BJ (cell line): ENCODE measurements around the gene POGZ. TPM values are rescaled to one million over a fixed set of nuclear protein-coding genes. Genes with fewer than 3 reads are reported as not detected.
"Not testable (repeated sequence)": the region's sequence is repeated elsewhere in the genome, so short reads cannot be mapped to it uniquely, and the experiment has no call there.

Source experiments
- CTCF ChIA-PET: fragments of 350-600 bp; formaldehyde crosslinking; extraction: SDS; loops from one replicate; lab custom pipeline; 2021; ENCODE audit warnings: antibody characterized with exemption, inconsistent platforms; lab: Yijun Ruan, JAX
- POLR2A ChIA-PET: fragments of 300-600 bp; sonication (Branson Sonifier 250); formaldehyde crosslinking; extraction: SDS; loops from one replicate; lab custom pipeline; 2021; ENCODE audit warnings: antibody characterized with exemption; lab: Charles Lee
- DNase-seq: peaks from one replicate; pipeline ENCODE4 v3.0.0-alpha.2; 2011; ENCODE audit warnings: low read depth
- H3K27me3 ChIP-seq: 2 replicates; pipeline ENCODE4 v1.6.0; 2011; ENCODE audit warnings: low read length; ENCODE audit not compliant: control insufficient read depth, insufficient read depth
- H3K36me3 ChIP-seq: 2 replicates; pipeline ENCODE4 v1.5.1; 2011; ENCODE audit warnings: low read length; ENCODE audit not compliant: control insufficient read depth, insufficient read depth
- H3K4me3 ChIP-seq: 2 replicates; pipeline ENCODE4 v1.5.1; 2011; ENCODE audit warnings: low read depth, mild to moderate bottlenecking, control low read depth, low read length
- CTCF ChIP-seq: IDR thresholded peaks from 2 replicates; pipeline ENCODE4 v1.5.1; 2011; ENCODE audit warnings: low read depth, mild to moderate bottlenecking, control low read depth, inconsistent platforms, low read length, moderate library complexity; ENCODE audit not compliant: insufficient read depth
- polyA plus RNA-seq: library from polyadenylated mRNA; depleted of rRNA; stranded (reverse); fragments of >200 nt; gene quantifications from 2 replicates; pipeline ENCODE4 v1.2.3, GENCODE V29; 2011

Gene POGZ
- polyA plus RNA-seq, 1 experiment = 37.1 TPM

- ChIA-PET CTCF (no interaction called here), POLR2A (no interaction called here)
- Histone ChIP-seq H3K27me3 (peaks cover 1% of the 10 kb centered on the region; the same call in 1 of the 2 replicates), H3K4me3 (no peak overlapping the region), H3K36me3 (no peaks in the 10 kb centered on the region)
- TF ChIP-seq CTCF = no peak
- no peak for DNase-seq
Measured at GRCh38 chr1:151393583-151393982, 65.7 kb downstream of the POGZ start.

GRCh38 chr1:151391079-151391563 lies 68.2 kb downstream of the POGZ start:
- DNase-seq = no peak
- ChIA-PET CTCF (interaction anchor here (0.7 kb wide), 1 partner anchor 68 kb away, joined by 3 read pairs; no protein-coding TSS in a partner anchor), POLR2A (no interaction called here)
- no peak overlapping the region for H3K4me3 ChIP-seq
- H3K36me3 ChIP-seq = no peaks in the 10 kb centered on the region
- peaks cover 1% of the 10 kb centered on the region; the same call in 1 of the 2 replicates for H3K27me3 ChIP-seq
- TF ChIP-seq CTCF = no peak

GRCh38 chr1:151390221-151391078 lies 68.8 kb downstream of the POGZ start:
- H3K36me3 ChIP-seq, POLR2A ChIA-PET, H3K4me3 ChIP-seq, H3K27me3 ChIP-seq, DNase-seq: not testable (repeated sequence)
- CTCF ChIA-PET = interaction anchor here (0.7 kb wide), 1 partner anchor 68 kb away, joined by 3 read pairs; no protein-coding TSS in a partner anchor

- H3K4me3 ChIP-seq = no peak overlapping the region
- no peaks in the 10 kb centered on the region for H3K36me3 ChIP-seq
- DNase-seq = no peak
- peaks cover 5% of the 10 kb centered on the region for H3K27me3 ChIP-seq
- CTCF ChIA-PET = interaction anchor here (0.9 kb wide), 1 partner anchor 12 kb away, joined by 3 read pairs; no protein-coding TSS in a partner anchor
- POLR2A ChIA-PET = no interaction called here
- no peak for TF ChIP-seq CTCF
Measured at GRCh38 chr1:151386002-151386401, 73.3 kb downstream of the POGZ start.

- no peak for DNase-seq
- CTCF ChIA-PET = interaction anchor here (0.6 to 1.2 kb wide), 3 partner anchors 10 to 44 kb away, joined by 3 to 5 read pairs (median 4); no protein-coding TSS in a partner anchor
Measured at GRCh38 chr1:151384584-151384983, 74.7 kb downstream of the POGZ start.

More at GRCh38 chr1:151384584-151384983, 74.7 kb downstream of the POGZ start:
- no peak for TF ChIP-seq CTCF
- Histone ChIP-seq H3K36me3 (no peaks in the 10 kb centered on the region), H3K27me3 (peaks cover 5% of the 10 kb centered on the region), H3K4me3 (no peak overlapping the region)
- POLR2A ChIA-PET = interaction anchor here (0.6 kb wide), 1 partner anchor 75 kb away, joined by 3 read pairs; no protein-coding TSS in a partner anchor
